HG03159 (cell line): ENCODE data around the gene TTC23.

ENCODE experiments used
- ATAC-seq: cut with Tn5 transposase; IDR thresholded peaks from one replicate; pipeline ENCODE4 v1.9.1; 2021; ENCODE audit warnings: mild to moderate bottlenecking, moderate library complexity; ENCODE audit not compliant: unreplicated experiment

TTC23 gene

GRCh38 chr15:99090011-99090699 lies 159.2 kb downstream of the TTC23 start:
- peak; percentile 100 for ATAC-seq

- no peak for ATAC-seq
Measured at GRCh38 chr15:99087405-99087943, 161.9 kb downstream of the TTC23 start.

- no peak for ATAC-seq
Measured at GRCh38 chr15:99086327-99086667, 163.1 kb downstream of the TTC23 start.
